CD4-positive, alpha-beta memory T cell (primary cell): ENCODE measurements around the gene C1orf56. TPM values are rescaled to one million over a fixed set of nuclear protein-coding genes. Genes with fewer than 3 reads are reported as not detected.
A peak's percentile ranks its signal among the peaks of the same experiment; 100 is the strongest.
"Not testable (repeated sequence)": the region's sequence is repeated elsewhere in the genome, so short reads cannot be mapped to it uniquely, and the experiment has no call there.

Experiments used
- CTCF ChIA-PET: fragments of 350-600 bp; sonication (Branson Sonifier 250); formaldehyde crosslinking; loops from one replicate; lab custom pipeline; 2021; ENCODE audit warnings: inconsistent platforms; ENCODE audit not compliant: partially characterized antibody; lab: Charles Lee
- POLR2A ChIA-PET: fragments of 350-600 bp; sonication (Branson Sonifier 250); formaldehyde crosslinking; loops from one replicate; lab custom pipeline; 2021; ENCODE audit not compliant: partially characterized antibody; lab: Charles Lee
- DNase-seq, 5 donors: peaks; one replicate each; pipeline versions ENCODE4 v3.0.0 to v3.0.0-alpha.2; 2020 to 2022; ENCODE audit warnings: mixed read lengths in 1 of 5
- H3K27ac ChIP-seq: one replicate; pipeline ENCODE4 v1.7.0; 2013; ENCODE audit warnings: low read depth, low read length
- H3K27me3 ChIP-seq: 2 replicates; pipeline ENCODE4 v1.7.0; 2013; ENCODE audit warnings: mild to moderate bottlenecking, low read length, moderate library complexity; ENCODE audit not compliant: insufficient read depth
- H3K36me3 ChIP-seq: 2 replicates; pipeline ENCODE4 v1.7.0; 2013; ENCODE audit warnings: mild to moderate bottlenecking, low read length, moderate library complexity; ENCODE audit not compliant: insufficient read depth
- H3K4me1 ChIP-seq: 2 replicates; pipeline ENCODE4 v1.7.0; 2013; ENCODE audit warnings: mild to moderate bottlenecking, low read length, moderate library complexity; ENCODE audit not compliant: insufficient read depth
- H3K4me3 ChIP-seq, 2 donors: one replicate each; pipeline ENCODE4 v1.7.0; 2013; ENCODE audit warnings: low read length in 2 of 2, mild to moderate bottlenecking in 1 of 2
- H3K9me3 ChIP-seq, 2 donors: one replicate each; pipeline ENCODE4 v1.7.0; 2013; ENCODE audit warnings: low read length in 2 of 2, control low read depth in 1 of 2; ENCODE audit not compliant: control insufficient read depth in 1 of 2
- H3K27ac Mint-ChIP-seq, 7 donors: one replicate each; pipeline ENCODE4 v1.8.0; 2020 to 2021; ENCODE audit warnings: mixed read lengths in 7 of 7, mild to moderate bottlenecking in 6 of 7, inconsistent platforms in 3 of 7, moderate library complexity in 3 of 7
- H3K27me3 Mint-ChIP-seq, 2 donors: one replicate each; pipeline ENCODE4 v1.8.0; 2020 to 2021; ENCODE audit warnings: mixed read lengths in 2 of 2
- H3K36me3 Mint-ChIP-seq, 2 donors: one replicate each; pipeline ENCODE4 v1.8.0; 2020 to 2021; ENCODE audit warnings: mixed read lengths in 2 of 2, inconsistent platforms in 1 of 2, mild to moderate bottlenecking in 1 of 2
- H3K4me1 Mint-ChIP-seq, 4 donors: one replicate each; pipeline ENCODE4 v1.8.0; 2020 to 2021; ENCODE audit warnings: mixed read lengths in 4 of 4, mild to moderate bottlenecking in 1 of 4
- H3K4me3 Mint-ChIP-seq, 8 donors: one replicate each; pipeline ENCODE4 v1.8.0; 2020 to 2021; ENCODE audit warnings: mixed read lengths in 8 of 8, mild to moderate bottlenecking in 7 of 8, moderate library complexity in 6 of 8, inconsistent platforms in 3 of 8
- H3K9me3 Mint-ChIP-seq, 8 donors: one replicate each; pipeline ENCODE4 v1.8.0; 2020 to 2021; ENCODE audit warnings: mixed read lengths in 8 of 8, mild to moderate bottlenecking in 5 of 8, inconsistent platforms in 3 of 8, moderate library complexity in 1 of 8
- intact Hi-C: fragments of 100-400 bp; cut with micrococcal nuclease; formaldehyde crosslinking; loops from one replicate; pipeline ENCODE4 v1.15.1; 2023
- polyA plus RNA-seq, 2 donors: library from polyadenylated mRNA; unstranded; fragments of 300-500 nt; fragmentation: Illumina TruSeq; gene quantifications; one replicate each; pipeline ENCODE4 v1.2.3, GENCODE V29; 2021
- total RNA-seq, 2 experiments: library from RNA; stranded (reverse); gene quantifications; one replicate each; pipeline ENCODE4 v1.2.3, GENCODE V29; 2021

Gene C1orf56
- total and polyA plus RNA-seq, 4 experiments from 2014 or later: 1.4 to 3.6 (median 3.0) TPM

DNA sequence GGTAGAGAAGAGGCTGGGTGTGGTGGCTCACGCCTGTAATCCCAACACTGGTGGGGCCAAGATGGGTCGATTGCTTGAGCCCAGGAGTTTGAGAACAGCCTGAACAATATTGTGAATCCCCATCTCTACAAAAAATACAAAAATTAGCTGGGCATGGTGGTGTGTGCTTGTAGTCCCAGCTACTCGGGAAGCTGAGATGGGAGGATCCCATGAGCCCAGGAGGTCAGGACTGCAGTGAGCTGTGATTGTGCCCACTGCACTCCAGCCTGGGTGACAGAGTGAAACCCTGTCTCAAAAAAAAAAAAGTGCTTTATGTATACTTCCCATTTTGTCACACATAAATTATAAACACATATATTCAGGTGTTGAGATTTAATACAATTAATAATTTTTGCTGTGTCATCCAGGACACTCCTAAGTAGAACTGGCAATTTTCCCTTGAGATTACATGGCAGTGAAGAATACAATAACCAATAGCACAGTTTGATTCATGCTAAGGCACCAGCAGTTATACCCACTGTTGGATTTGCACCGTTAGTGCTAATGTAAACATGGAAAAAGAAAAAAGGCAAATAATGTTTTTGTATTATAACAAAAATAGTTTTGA is 38.5 kb downstream of the C1orf56 start:
- Histone ChIP-seq H3K4me1 (no peaks in the 10 kb centered on the region), H3K4me3 (no peak overlapping the region), H3K9me3 (no peaks in the 10 kb centered on the region), H3K36me3 (no peaks in the 10 kb centered on the region), H3K27ac (no peak overlapping the region), H3K27me3 (no peaks in the 10 kb centered on the region)
- H3K36me3 Mint-ChIP-seq: peaks cover 0 to 9% of the 10 kb centered on the region in 2 donors
- no peaks in the 10 kb centered on the region for H3K9me3 Mint-ChIP-seq
- POLR2A ChIA-PET: interaction anchor here (1.4 kb wide), 2 partner anchors 27 to 71 kb away, joined by 3 read pairs; partner anchors contain the start of gene TNFAIP8L2
- peak overlapping the region in 2 of 7 donors; percentile 16 to 65 for H3K27ac Mint-ChIP-seq
- H3K4me1 Mint-ChIP-seq: no peaks in the 10 kb centered on the region
- H3K4me3 Mint-ChIP-seq: no peak overlapping the region
- H3K27me3 Mint-ChIP-seq: no peaks in the 10 kb centered on the region
- intact Hi-C loops: no loop called here
- CTCF ChIA-PET: interaction anchor here (0.6 to 1.8 kb wide), 5 partner anchors 11 to 115 kb away, joined by 3 to 15 read pairs (median 3); no protein-coding TSS in a partner anchor
- no peak for DNase-seq

GRCh38 chr1:151097426-151097825 is 49.9 kb downstream of the C1orf56 start:
- H3K27me3 Mint-ChIP-seq, H3K27ac ChIP-seq, H3K4me3 Mint-ChIP-seq, H3K9me3 ChIP-seq, DNase-seq, H3K27me3 ChIP-seq, H3K4me1 ChIP-seq, H3K27ac Mint-ChIP-seq, H3K9me3 Mint-ChIP-seq, H3K4me1 Mint-ChIP-seq, H3K4me3 ChIP-seq, H3K36me3 ChIP-seq, intact Hi-C loops: not testable (repeated sequence)
- CTCF ChIA-PET: interaction anchor here (0.7 to 8.8 kb wide), 10 partner anchors 11 to 1172 kb away, joined by 3 to 324 read pairs (median 4); partner anchors contain the start of gene TNFAIP8L2
- POLR2A ChIA-PET: interaction anchor here (1.0 to 4.3 kb wide), 2 partner anchors 12 to 59 kb away, joined by 3 to 63 read pairs; partner anchors contain the start of gene TNFAIP8L2
- H3K36me3 Mint-ChIP-seq: peaks cover 15 to 20% of the 10 kb centered on the region in 2 donors

DNA sequence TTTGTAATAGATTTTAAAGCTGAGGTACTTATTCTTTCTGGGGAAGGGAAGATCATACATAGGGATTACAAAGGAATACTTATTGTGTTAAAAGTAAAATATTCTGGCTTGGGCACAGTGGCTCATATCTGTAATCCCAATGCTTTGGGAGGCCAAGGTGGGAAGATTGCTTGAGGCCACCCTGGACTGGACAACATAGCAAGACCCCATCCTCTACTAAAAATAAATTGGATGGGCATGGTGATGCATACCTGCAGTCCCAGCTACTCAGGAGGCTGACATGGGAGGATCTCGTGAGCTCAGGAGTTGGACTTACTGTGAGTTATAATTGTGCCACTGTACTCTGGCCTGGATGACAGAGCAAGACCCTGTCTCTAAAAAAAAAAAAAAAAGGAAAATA is 50.6 kb downstream of the C1orf56 start:
- intact Hi-C loops: no loop called here
- ChIA-PET CTCF (interaction anchor here (1.0 to 8.8 kb wide), 6 partner anchors 27 to 154 kb away, joined by 3 to 324 read pairs (median 8); partner anchors contain the start of gene TNFAIP8L2), POLR2A (interaction anchor here (4.3 kb wide), 1 partner anchor 58 kb away, joined by 63 read pairs; the partner anchor contains the start of gene TNFAIP8L2)
- Mint-ChIP-seq H3K4me3 (no peak overlapping the region), H3K27me3 (no peaks in the 10 kb centered on the region), H3K36me3 (peaks cover 16 to 18% of the 10 kb centered on the region in 2 donors), H3K27ac (no peak overlapping the region), H3K4me1 (no peaks in the 10 kb centered on the region), H3K9me3 (no peaks in the 10 kb centered on the region)
- no peaks in the 10 kb centered on the region for H3K27me3 ChIP-seq
- DNase-seq: no peak
- H3K4me3 ChIP-seq: no peak overlapping the region
- no peaks in the 10 kb centered on the region for H3K4me1 ChIP-seq
- no peak overlapping the region for H3K27ac ChIP-seq
- H3K36me3 ChIP-seq: no peaks in the 10 kb centered on the region
- H3K9me3 ChIP-seq: no peaks in the 10 kb centered on the region

Other genes starting within 250 kb of the C1orf56 start
- gene CTSK, start 239.5 kb upstream of the C1orf56 start, total RNA-seq: 1 to 10 TPM; 5.9 to 6.6 TPM
- under 1 TPM in 1 of 2 donors, not detected in 1; 0.56 TPM for gene CTSK, start 239.5 kb upstream of the C1orf56 start, polyA plus RNA-seq
- gene ARNT, start 171.2 kb upstream of the C1orf56 start, total RNA-seq: 10 to 100 TPM; 36.6 to 37.7 TPM
- gene ARNT, start 171.2 kb upstream of the C1orf56 start, polyA plus RNA-seq: 10 to 100 TPM; 20.2 to 25.5 TPM
- not detected for gene CTXND2, start 160.6 kb upstream of the C1orf56 start, total RNA-seq
- not detected for gene CTXND2, start 160.6 kb upstream of the C1orf56 start, polyA plus RNA-seq
- gene SETDB1, start 121.4 kb upstream of the C1orf56 start, total RNA-seq: 10 to 100 TPM; 71.4 to 72.6 TPM
- gene SETDB1, start 121.4 kb upstream of the C1orf56 start, polyA plus RNA-seq: 10 to 100 TPM in 1 of 2 donors, 1 to 10 TPM in 1; 9.8 to 14.2 TPM
- 100 to 1,000 TPM; 145 to 149 TPM for gene CERS2, start 72.9 kb upstream of the C1orf56 start, total RNA-seq
- 100 to 1,000 TPM; 184 to 206 TPM for gene CERS2, start 72.9 kb upstream of the C1orf56 start, polyA plus RNA-seq
- gene ANXA9, start 65.5 kb upstream of the C1orf56 start, total RNA-seq: under 1 TPM in 1 of 2 experiments, not detected in 1; 0.17 TPM
- gene ANXA9, start 65.5 kb upstream of the C1orf56 start, polyA plus RNA-seq: under 1 TPM; 0.23 to 0.33 TPM
- 10 to 100 TPM; 31.4 to 32.1 TPM for gene MINDY1, start 40.8 kb upstream of the C1orf56 start, total RNA-seq
- 10 to 100 TPM in 1 of 2 donors, 1 to 10 TPM in 1; 6.5 to 17.6 TPM for gene MINDY1, start 40.8 kb upstream of the C1orf56 start, polyA plus RNA-seq
- 10 to 100 TPM; 35.0 to 38.9 TPM for gene PRUNE1, start 39.3 kb upstream of the C1orf56 start, total RNA-seq
- 10 to 100 TPM; 52.6 to 59.0 TPM for gene PRUNE1, start 39.3 kb upstream of the C1orf56 start, polyA plus RNA-seq
- 1 to 10 TPM; 4.6 to 8.3 TPM for gene BNIPL, start 11.2 kb upstream of the C1orf56 start, total RNA-seq
- not detected for gene BNIPL, start 11.2 kb upstream of the C1orf56 start, polyA plus RNA-seq
- gene CDC42SE1, start 11.9 kb downstream of the C1orf56 start, total RNA-seq: 100 to 1,000 TPM; 478 to 483 TPM
- gene CDC42SE1, start 11.9 kb downstream of the C1orf56 start, polyA plus RNA-seq: 100 to 1,000 TPM in 1 of 2 donors, 10 to 100 TPM in 1; 66.2 to 100 TPM
- gene MLLT11, start 12.6 kb downstream of the C1orf56 start, total RNA-seq: 1 to 10 TPM; 4.5 to 4.9 TPM
- 1 to 10 TPM; 3.6 to 3.9 TPM for gene MLLT11, start 12.6 kb downstream of the C1orf56 start, polyA plus RNA-seq
- gene GABPB2, start 23.0 kb downstream of the C1orf56 start, total RNA-seq: 10 to 100 TPM; 36.8 to 42.8 TPM
- gene GABPB2, start 23.0 kb downstream of the C1orf56 start, polyA plus RNA-seq: 10 to 100 TPM in 1 of 2 donors, 1 to 10 TPM in 1; 4.9 to 14.2 TPM
- gene SEMA6C, start 98.9 kb downstream of the C1orf56 start, total RNA-seq: 1 to 10 TPM; 7.6 to 8.2 TPM
- gene SEMA6C, start 98.9 kb downstream of the C1orf56 start, polyA plus RNA-seq: 1 to 10 TPM in 1 of 2 donors, under 1 TPM in 1; 0.54 to 2.1 TPM
- 10 to 100 TPM; 45.9 to 49.7 TPM for gene TNFAIP8L2, start 108.9 kb downstream of the C1orf56 start, total RNA-seq
- 10 to 100 TPM; 10.8 to 42.3 TPM for gene TNFAIP8L2, start 108.9 kb downstream of the C1orf56 start, polyA plus RNA-seq
- 1 to 10 TPM; 1.0 to 1.3 TPM for gene LYSMD1, start 118.2 kb downstream of the C1orf56 start, total RNA-seq
- gene LYSMD1, start 118.2 kb downstream of the C1orf56 start, polyA plus RNA-seq: under 1 TPM in 1 of 2 donors, not detected in 1; 0.59 TPM
- gene SCNM1, start 118.4 kb downstream of the C1orf56 start, total RNA-seq: 10 to 100 TPM; 57.4 to 61.4 TPM
- gene SCNM1, start 118.4 kb downstream of the C1orf56 start, polyA plus RNA-seq: 10 to 100 TPM; 76.5 to 80.9 TPM
- 1 to 10 TPM; 6.4 TPM for gene TMOD4, start 128.2 kb downstream of the C1orf56 start, total RNA-seq
- gene TMOD4, start 128.2 kb downstream of the C1orf56 start, polyA plus RNA-seq: not detected
- gene VPS72, start 142.4 kb downstream of the C1orf56 start, total RNA-seq: 10 to 100 TPM; 68.1 to 68.4 TPM
- 100 to 1,000 TPM in 1 of 2 donors, 10 to 100 TPM in 1; 80.6 to 102 TPM for gene VPS72, start 142.4 kb downstream of the C1orf56 start, polyA plus RNA-seq
- gene PIP5K1A, start 150.8 kb downstream of the C1orf56 start, total RNA-seq: 10 to 100 TPM; 50.8 to 53.1 TPM
- 10 to 100 TPM; 13.7 to 16.2 TPM for gene PIP5K1A, start 150.8 kb downstream of the C1orf56 start, polyA plus RNA-seq
- gene PSMD4, start 207.0 kb downstream of the C1orf56 start, total RNA-seq: 100 to 1,000 TPM; 143 to 151 TPM
- gene PSMD4, start 207.0 kb downstream of the C1orf56 start, polyA plus RNA-seq: 100 to 1,000 TPM; 242 to 380 TPM
- gene ZNF687, start 234.5 kb downstream of the C1orf56 start, total RNA-seq: 10 to 100 TPM; 39.2 to 39.3 TPM
- gene ZNF687, start 234.5 kb downstream of the C1orf56 start, polyA plus RNA-seq: 1 to 10 TPM in 1 of 2 donors, under 1 TPM in 1; 0.36 to 1.3 TPM